Tibial nerve (tissue), 4 donors: ENCODE measurements around the gene SHOX.

Experiments
- CTCF ChIP-seq, 5 experiments: fragments of 200-600 bp in 3 of 5; fragments of 450-650 bp in 2 of 5; sonication (generic) in 3 of 5; IDR thresholded peaks; one replicate each; pipeline ENCODE4 v1.5.1; 2016 to 2019; ENCODE audit warnings: antibody characterized with exemption in 5 of 5, mild to moderate bottlenecking in 3 of 5, moderate library complexity in 2 of 5
- EP300 ChIP-seq, 2 donors: sonication (generic); formaldehyde crosslinking; IDR thresholded peaks; one replicate each; pipeline ENCODE4 v1.6.1; 2017; ENCODE audit warnings: antibody characterized with exemption in 2 of 2, mild to moderate bottlenecking in 1 of 2
- POLR2A ChIP-seq, 2 donors: fragments of 450-650 bp; IDR thresholded peaks; one replicate each; pipeline ENCODE4 v1.6.1; 2017; ENCODE audit warnings: antibody characterized with exemption in 2 of 2, mild to moderate bottlenecking in 2 of 2, moderate library complexity in 2 of 2

DNA sequence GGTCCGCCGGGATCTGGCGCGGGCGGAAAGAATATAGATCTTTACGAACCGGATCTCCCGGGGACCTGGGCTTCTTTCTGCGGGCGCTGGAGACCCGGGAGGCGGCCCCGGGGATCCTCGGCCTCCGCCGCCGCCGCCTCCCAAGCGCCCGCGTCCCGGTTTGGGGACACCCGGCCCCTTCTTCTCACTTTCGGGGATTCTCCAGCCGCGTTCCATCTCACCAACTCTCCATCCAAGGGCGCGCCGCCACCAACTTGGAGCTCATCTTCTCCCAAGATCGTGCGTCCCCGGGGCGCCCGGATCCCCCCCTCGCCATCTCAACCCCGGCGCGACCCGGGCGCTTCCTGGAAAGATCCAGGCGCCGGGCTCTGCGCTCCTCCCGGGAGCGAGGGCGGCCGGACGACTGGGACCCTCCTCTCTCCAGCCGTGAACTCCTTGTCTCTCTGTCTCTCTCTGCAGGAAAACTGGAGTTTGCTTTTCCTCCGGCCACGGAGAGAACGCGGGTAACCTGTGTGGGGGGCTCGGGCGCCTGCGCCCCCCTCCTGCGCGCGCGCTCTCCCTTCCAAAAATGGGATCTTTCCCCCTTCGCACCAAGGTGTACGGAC lies 482 bp upstream of the SHOX start:
- TF ChIP-seq CTCF (IDR thresholded peaks at IDR 0.05) (no peak), POLR2A (IDR thresholded peaks at IDR 0.05) (no peak), EP300 (IDR thresholded peaks at IDR 0.05) (no peak)
